GM19328 (cell line): Measurements from ENCODE around the gene ANKFN1.

ENCODE experiments used
- ATAC-seq: cut with Tn5 transposase; IDR thresholded peaks from one replicate; pipeline ENCODE4 v1.9.1; 2021; ENCODE audit warnings: mild to moderate bottlenecking, moderate library complexity; ENCODE audit not compliant: unreplicated experiment

ANKFN1 gene

GRCh38 chr17:56146534-56146933 lies 6.7 kb upstream of the ANKFN1 start:
- ATAC-seq: no peak

GRCh38 chr17:56148333-56148732 lies 4.9 kb upstream of the ANKFN1 start:
- ATAC-seq: no peak

DNA sequence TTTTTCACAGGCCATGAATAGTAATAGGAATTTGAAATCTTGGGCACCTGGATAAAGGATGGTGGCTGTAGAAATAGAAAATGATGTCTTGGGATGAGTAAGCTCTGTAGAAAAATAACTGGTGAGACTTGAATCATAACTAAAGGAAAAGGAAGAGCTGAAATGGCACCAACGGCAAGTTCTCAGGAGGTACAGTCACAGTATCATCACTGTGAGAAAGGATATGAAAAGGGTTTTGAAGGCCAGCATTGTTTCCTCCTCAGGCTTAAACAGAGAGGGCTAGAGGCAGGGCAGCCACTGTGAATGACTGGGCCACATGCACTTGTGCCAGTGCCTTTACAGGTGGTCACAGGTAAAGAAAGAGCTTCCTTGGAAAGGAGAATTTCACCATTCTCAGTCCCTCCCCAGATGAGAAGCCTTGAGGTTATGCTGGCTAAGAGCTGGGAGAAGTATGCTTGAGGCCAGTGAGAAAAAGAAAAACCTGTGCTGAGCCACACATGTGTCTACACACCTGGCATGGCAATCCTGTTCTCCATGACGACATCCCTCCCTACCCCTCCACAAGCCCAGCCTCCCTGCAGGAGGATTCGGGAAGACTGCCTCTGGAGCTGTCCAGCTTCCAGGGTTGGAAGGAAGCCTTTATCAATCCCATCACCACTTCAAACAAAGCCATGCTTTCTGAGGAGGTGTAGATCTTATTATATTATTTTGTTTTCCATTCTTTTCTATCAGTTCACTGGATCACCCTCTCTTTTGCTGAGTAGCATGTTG lies 3.8 kb upstream of the ANKFN1 start:
- ATAC-seq: no peak

DNA sequence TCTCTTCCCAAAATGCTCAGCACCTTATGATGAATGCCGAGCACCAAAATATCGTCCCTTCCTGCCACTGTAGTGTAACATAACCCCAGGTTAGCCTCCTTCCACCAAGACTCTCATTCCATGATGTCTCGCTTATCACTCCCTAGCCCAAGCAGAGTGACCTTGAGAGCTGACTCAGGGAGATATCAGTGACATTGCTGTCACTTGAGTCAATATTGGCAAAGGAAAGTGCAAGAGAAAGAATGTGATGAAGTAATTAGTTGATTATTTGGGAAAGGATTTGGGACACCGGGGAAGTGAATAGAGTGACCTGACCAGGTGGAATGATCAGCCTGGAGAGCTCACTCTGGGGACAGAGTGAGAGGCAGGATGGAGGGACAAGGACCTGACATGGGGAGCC lies 2.6 kb upstream of the ANKFN1 start:
- no peak for ATAC-seq

DNA sequence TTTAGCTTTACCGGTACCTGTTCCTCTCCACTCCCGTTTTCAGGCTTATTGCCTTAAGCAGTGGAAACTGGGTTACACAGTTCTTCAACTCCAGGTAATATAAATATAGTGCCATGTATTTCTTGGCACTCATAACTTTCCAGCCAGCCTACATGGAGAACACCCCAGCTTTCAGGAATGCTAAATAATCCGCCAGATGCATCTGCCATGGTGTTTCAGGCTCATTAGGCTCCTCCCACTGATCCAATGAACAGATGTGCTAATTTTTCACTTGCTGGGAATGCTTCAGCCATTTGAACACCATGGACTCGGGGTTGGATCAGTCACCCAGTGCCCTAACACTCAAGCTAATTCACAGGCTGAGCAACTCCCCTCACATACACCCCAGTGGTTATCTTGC lies 4.6 kb downstream of the ANKFN1 start:
- ATAC-seq: no peak

DNA sequence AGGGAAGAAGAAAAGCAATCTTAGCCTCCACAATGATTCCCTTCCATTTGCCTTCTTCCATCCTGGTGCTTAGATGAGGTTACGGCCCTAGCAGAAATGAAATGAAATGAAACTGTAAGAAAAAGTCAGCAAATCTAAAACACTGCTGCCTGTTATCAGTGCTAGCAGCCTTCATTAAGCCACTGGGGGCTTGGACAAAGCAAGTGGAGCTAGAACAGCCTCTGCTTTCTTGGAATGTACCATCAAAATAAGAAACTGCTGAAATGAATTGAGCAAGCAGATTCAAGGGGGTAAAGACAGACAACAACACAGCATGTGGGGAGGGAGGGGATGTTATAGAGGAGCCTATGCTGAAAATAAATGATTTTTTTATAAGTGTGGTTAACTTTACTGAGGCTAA lies 5.1 kb downstream of the ANKFN1 start:
- no peak for ATAC-seq

- no peak for ATAC-seq
Measured at GRCh38 chr17:56158915-56159825, 5.9 kb downstream of the ANKFN1 start.

- no peak for ATAC-seq
Measured at GRCh38 chr17:56159826-56160380, 6.6 kb downstream of the ANKFN1 start.

DNA sequence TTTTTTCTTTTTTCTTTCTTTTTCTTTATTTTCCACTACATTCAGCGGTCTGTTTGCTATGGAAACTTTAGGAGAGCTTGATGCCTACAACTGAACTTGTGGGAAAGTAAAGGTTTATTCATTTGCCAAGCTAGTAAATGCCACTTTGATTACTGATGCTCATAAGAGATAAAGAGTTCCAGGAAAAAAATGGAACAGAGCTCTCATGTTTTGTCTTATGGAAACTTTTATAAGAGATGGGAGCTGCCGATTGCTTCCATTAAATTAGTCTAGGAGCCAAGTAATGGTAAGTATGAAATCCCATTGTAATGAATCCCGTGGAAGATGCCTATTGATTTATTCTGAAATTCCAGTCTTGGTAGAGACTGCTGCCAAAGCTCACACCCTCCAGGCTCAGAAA lies 7.1 kb downstream of the ANKFN1 start:
- ATAC-seq: no peak

DNA sequence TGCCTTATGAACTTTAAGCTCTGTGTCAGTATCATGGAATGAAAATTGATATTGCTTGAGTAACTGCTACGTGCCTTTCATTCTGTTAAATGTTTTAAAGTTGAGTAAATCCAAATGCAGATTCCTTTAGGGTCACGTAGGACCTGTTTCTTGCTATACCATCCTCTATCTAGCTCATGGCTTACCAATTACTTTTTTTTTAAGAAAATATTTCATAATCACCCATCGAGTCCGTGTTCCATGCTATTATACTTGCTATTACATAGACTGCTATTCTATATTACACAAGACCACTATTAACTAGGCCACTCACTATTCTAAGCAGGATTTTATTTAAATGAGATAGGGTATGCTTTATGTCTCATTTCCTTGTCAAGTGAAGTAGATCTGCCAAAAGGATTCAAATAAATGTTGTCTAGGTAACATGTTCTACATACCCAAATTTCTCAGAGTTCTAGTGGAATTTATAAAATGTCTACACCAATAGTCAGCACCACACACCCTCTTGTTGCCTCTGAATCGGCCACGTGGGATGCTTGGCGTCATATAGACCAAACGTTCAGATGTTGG lies 11.9 kb downstream of the ANKFN1 start:
- no peak for ATAC-seq

DNA sequence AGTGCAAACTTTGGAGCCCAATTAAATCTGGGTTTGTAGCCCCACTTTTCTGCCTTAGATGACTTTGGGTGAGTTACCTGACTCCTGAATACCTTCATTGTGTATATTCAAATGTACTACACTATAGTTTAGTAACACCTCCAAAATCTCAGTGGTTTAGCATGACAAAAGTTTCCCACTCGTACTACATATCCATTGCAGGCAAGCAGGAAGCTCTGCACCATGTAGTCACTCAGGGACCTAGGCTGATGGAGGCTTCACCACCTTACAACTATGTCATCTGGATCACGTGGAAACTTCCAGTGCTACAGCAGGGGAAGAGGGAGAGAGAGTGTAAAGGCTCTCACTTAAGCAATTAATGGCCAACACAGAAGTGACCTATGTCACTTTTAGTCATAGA lies 14.2 kb downstream of the ANKFN1 start:
- ATAC-seq: no peak

DNA sequence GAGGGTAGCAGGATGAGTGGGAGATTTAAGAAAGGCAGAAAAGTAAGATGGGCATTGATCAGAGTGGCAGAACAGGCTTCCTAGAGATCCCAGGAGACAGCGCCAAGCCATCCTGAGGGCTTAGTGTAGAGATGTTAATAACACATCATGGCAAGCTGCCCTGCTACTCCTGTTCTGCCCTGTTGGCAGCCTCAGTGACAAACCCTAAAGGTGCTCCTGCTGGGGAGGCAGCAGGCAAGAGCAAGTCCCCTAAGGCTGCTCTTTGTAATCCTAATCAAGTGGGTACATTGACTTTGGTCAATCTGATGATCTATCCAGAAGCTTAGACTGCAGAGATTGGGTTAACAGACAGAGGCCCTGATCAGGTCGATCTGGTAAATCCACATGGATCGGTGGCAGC lies 16.3 kb downstream of the ANKFN1 start:
- no peak for ATAC-seq

DNA sequence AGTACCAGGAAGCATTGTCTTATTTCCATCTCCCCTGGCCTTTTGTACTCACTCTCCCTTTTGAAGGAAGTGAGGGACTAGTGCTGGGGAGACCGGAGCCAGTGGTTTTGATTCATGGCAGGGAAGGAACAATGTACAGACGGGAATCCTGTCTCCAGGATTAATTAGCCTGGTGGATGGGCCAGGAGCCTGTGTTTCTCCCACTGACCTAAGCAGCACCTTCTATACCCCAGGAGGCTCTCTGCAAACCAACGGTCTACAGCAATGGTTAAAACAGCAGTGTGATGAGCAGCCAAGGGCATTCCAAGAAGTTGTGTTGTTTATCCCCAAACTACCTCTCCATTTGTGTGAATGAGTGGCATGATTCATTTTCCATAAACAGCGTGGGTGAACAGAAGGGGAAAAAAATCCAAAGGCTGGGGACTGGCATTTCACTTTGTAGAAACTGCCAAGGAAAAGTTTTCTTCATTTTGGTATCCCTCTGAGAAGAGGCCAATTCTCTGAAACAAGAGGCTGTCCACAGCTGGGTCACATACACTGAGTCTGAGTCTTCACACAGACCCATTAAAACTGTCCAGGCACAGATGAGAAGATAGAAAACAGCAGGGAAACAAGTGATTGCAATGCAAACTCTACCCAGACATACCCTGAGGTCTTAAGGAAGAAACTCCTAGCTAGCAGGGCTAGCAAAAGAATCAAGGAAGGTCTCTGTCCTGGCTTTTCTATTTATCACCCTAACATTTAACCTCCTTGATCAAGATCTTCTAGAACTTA lies 18.1 kb downstream of the ANKFN1 start:
- no peak for ATAC-seq

DNA sequence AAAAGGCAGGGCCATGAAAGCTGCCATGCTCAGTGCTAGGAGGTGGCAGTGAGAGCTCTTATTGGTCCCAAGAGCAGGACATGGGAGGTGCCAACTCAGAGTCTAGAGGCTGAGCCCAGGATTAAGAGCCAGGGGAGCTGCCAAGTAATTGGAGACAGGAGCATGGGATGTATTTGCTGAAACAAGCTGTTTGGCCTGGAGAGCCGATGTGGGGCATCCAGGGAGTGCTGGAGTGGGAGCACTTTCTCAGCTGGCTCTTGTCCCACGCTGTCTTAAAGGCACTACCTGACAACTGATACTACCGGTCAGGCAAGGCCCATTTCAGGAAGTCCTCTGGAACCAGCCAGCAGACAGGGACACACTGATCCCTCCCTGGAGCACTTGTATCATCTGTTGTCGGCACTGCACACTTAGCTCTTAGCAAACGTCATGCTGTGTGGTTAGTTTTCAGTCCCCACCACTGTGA lies 19.3 kb downstream of the ANKFN1 start:
- ATAC-seq: no peak

DNA sequence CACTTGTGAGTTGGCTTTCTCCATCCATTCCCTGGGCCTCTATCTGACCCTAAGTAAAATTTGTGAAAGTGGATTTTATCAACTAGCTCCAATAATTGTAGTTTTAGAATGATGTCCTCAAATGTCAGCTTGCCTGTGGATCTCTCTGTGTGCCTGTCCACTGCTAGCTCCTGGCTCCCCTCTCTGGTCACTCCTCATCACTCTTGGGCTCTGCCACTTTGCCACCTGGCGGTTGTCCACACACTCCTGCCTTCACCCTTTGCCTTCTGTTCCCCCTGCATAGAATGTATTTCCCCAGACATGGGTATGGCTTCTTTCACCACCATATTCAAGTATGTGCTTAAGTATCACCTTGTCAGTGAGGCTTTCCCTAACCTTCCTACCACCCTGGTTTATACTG lies 19.8 kb downstream of the ANKFN1 start:
- no peak for ATAC-seq

DNA sequence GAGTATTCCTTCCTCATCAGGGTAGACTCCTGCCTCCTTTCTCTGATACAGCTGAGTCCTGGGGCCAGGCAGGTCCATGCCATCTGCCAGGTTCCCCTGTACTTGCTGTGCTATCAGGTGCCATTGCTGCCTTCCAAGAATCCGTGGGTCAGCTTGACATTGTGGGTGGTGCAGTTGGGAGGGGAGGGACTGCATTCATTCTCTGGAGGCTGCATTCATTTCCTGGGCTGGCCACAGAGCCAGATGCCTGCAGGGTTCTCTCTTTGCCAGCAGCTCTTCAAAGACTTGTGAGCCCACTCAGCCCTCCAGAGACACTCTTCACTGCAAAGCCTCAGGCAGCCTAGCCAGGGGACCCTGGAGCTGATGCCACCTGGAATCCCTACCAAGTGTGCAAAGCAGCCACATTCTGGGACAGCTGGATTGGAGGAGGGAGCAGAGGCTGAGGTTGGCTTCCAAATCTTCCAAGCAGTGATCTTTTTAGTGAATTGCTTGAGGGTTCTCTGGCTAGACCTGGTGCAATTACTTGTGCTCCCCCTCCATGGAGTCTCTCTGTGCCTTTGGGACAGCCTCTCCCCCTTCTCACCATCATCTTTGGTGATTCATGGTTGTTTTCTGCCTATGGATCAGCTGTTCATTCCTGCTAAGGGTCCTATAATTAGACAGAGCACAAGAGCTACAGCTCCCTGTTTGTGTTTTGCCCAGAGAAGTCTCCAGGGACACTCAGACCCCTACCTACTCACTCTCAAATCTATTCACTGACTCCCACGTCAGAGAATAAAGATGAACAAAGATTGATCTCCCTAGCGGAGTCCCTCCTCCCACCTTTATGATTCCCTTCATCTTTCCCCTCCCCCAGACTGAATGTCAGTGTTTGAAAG lies 20.9 kb downstream of the ANKFN1 start:
- ATAC-seq: no peak

DNA sequence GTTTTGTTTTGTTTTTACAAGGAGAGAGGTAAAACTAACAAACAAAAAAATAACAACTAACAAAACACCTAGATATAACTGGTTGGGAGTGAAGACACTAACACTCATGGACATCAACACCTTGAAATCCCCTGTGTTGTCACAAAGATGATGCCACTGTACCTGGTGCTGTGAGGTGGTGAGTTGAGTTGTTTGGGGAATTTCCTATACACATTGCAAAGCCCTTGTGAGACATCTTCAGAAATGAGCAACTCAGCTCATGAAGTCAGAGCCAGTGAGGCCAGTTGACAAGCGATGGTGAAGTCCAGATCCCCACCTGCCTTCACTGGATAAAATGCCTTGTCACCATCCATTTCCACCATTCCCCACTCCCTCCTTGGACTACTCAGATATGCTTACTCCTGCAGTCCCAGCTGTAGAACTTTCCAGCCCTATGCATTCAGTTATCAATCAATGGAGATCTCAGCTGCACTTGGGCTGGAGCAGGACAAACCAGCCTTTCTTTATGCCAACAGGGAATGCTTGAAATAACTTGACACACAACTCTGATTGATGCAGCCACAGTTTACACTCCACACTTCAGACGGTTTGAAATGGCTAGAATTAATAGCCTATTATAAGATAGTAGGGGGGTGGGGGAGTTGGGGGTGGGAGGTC lies 22.2 kb downstream of the ANKFN1 start:
- no peak for ATAC-seq

GRCh38 chr17:56176091-56176490 lies 22.8 kb downstream of the ANKFN1 start:
- ATAC-seq: no peak

DNA sequence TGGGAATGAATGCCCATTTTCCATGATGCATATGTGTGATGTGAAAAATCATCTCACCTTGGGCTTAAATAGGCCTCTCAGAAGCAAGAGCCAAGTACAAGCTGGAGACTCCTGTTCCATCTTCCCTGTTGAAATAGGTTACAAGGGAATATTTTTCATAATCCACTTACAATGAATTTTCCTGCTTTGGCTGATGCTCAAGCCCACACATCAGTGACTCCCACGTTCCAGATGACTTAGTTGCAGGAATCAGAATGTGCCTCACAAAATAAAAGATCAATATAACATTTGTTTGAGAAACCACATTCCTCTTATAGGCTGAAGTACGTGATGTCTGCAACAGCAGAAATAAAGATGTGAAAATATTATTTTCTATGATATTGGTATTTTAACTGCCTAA lies 24.1 kb downstream of the ANKFN1 start:
- ATAC-seq: no peak
